ENCODE data around the gene ATP13A5.

DNA sequence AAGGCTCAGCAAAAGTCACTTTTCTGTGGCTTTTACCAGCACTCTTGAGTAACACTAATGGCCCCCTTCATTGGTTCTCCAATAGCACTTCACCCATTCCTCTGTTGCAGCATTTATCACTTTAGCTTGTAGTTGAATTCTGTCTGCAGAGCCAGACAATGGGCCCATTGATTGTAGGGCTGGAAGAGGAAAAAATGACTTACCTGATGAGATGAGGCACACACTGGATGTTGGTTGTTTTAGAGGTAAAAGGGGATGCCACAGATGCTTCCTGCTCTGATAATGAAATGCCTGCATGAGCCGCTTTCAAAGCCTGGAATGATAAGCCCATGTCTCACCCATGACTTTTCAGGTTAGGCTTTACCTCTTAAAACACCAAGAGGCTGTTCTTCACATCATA is 73.2 kb downstream of the ATP13A5 start:
- TF ChIP-seq, protein P1, sequence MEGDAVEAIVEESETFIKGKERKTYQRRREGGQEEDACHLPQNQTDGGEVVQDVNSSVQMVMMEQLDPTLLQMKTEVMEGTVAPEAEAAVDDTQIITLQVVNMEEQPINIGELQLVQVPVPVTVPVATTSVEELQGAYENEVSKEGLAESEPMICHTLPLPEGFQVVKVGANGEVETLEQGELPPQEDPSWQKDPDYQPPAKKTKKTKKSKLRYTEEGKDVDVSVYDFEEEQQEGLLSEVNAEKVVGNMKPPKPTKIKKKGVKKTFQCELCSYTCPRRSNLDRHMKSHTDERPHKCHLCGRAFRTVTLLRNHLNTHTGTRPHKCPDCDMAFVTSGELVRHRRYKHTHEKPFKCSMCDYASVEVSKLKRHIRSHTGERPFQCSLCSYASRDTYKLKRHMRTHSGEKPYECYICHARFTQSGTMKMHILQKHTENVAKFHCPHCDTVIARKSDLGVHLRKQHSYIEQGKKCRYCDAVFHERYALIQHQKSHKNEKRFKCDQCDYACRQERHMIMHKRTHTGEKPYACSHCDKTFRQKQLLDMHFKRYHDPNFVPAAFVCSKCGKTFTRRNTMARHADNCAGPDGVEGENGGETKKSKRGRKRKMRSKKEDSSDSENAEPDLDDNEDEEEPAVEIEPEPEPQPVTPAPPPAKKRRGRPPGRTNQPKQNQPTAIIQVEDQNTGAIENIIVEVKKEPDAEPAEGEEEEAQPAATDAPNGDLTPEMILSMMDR (IDR thresholded peaks at IDR 0.05), result no peak
- TF ChIP-seq POLR2A (IDR thresholded peaks at IDR 0.05), result no peak
